Measurements from ENCODE around the gene PADI3.

- no peak for TF ChIP-seq CTCF (IDR thresholded peaks at IDR 0.05)
- no peak for TF ChIP-seq POLR2AphosphoS5 (IDR thresholded peaks at IDR 0.05)
- no peak for TF ChIP-seq POLR2A (IDR thresholded peaks at IDR 0.05)
Observed at GRCh38 chr1:17309426-17310067, 60.6 kb downstream of the PADI3 start.
